K562 (cell line): ENCODE results near the gene DENND1A. TPM values are rescaled to one million over a fixed set of nuclear protein-coding genes. Genes with fewer than 3 reads are reported as not detected.

Source experiments
- HDGF ChIP-seq: fragments of 450-650 bp; IDR thresholded peaks from 2 replicates; pipeline ENCODE4 v1.6.1; 2016
- PCBP1 ChIP-seq: fragments of 200-400 bp; formaldehyde crosslinking; IDR thresholded peaks from 2 replicates; pipeline ENCODE4 v1.6.1; 2018; ENCODE audit warnings: mild to moderate bottlenecking, low read depth, low read length; ENCODE audit not compliant: poor library complexity, severe bottlenecking
- ZMIZ1 ChIP-seq, 2 experiments: fragments of 150-350 bp in 1 of 2; IDR thresholded peaks; 2 replicates each; pipeline ENCODE4 v1.6.1; 2012 to 2016; ENCODE audit warnings: low read depth in 2 of 2, low read length in 2 of 2, mild to moderate bottlenecking in 1 of 2, moderate library complexity in 1 of 2
- ZNF280A ChIP-seq: fragments of 450-650 bp; IDR thresholded peaks from 2 replicates; pipeline ENCODE4 v1.6.1; 2018; ENCODE audit warnings: mild to moderate bottlenecking, low read depth; ENCODE audit not compliant: partially characterized antibody
- ZNF384 ChIP-seq: IDR thresholded peaks from 2 replicates; pipeline ENCODE4 v1.6.1; 2012; ENCODE audit warnings: low read depth, low read length, improper control_type of control experiment
- ZNF830 ChIP-seq: fragments of 250-450 bp; sonication (Bioruptor Pico); IDR thresholded peaks from 2 replicates; pipeline ENCODE4 v1.5.0; 2021; ENCODE audit warnings: mild to moderate bottlenecking
- polyA plus RNA-seq, 8 experiments: library from polyadenylated mRNA; depleted of rRNA in 4 of 8; stranded (reverse) in 5 of 8; unstranded in 3 of 8; fragments of >200 nt; fragmentation: Nextera tagmentation in 2 of 8; fragmentation: Illumina TruSeq in 1 of 8; extraction: Ambion mirVana in 2 of 8; extraction: Trizol in 1 of 8; gene quantifications; 2 replicates each; pipeline versions ENCODE4 v1.2.1 to v1.2.3, GENCODE V29; 2011 to 2014; ENCODE audit warnings: inconsistent platforms in 1 of 8, missing spikeins in 1 of 8
- total RNA-seq, 7 experiments: library from RNA; depleted of rRNA in 6 of 7; stranded (reverse); fragments of >200 nt in 6 of 7; fragmentation: Illumina TruSeq in 2 of 7; extraction: Trizol in 2 of 7; gene quantifications; 2 replicates each; pipeline versions ENCODE4 v1.2.1 to v1.2.3, GENCODE V29; 2011 to 2021; ENCODE audit warnings: low replicate concordance in 1 of 7

DENND1A gene
- total and polyA plus RNA-seq, 9 of the 15 experiments (the other 6 are each of a cell fraction or from before 2014, with no cell fraction given), result 7.6 to 29.5 (median 15.7) TPM

GRCh38 chr9:123493627-123494026, 436.3 kb downstream of the DENND1A start (continued):
- TF ChIP-seq ZMIZ1 (IDR thresholded peaks at IDR 0.05; ENCODE audit: low read depth in 2 of 2, low read length in 2 of 2) (no peak), ZNF280A (no peak), ZNF384 (no peak), HDGF (no peak), ZNF830 (CRISPR knock-in tag) (no peak), PCBP1 (no peak)
